ENCODE measurements around the gene NFE2L2.

GRCh38 chr2:177279847-177280246 is 15.3 kb upstream of the NFE2L2 start:
- no peak for TF ChIP-seq TOX (CRISPR knock-in tag; IDR thresholded peaks at IDR 0.05; ENCODE audit: borderline replicate concordance)
- no peak for TF ChIP-seq PATZ1 (CRISPR knock-in tag; IDR thresholded peaks at IDR 0.05; ENCODE audit: borderline replicate concordance)
- no peak for TF ChIP-seq POU6F1 (CRISPR knock-in tag; IDR thresholded peaks at IDR 0.05; ENCODE audit: borderline replicate concordance, low read depth)
- no peak for TF ChIP-seq CSRNP3 (CRISPR knock-in tag; IDR thresholded peaks at IDR 0.05)
- TF ChIP-seq BACH2 (CRISPR knock-in tag; IDR thresholded peaks at IDR 0.05; ENCODE audit: borderline replicate concordance), result no peak
- TF ChIP-seq CSDC2 (CRISPR knock-in tag; IDR thresholded peaks at IDR 0.05), result no peak
- no peak for TF ChIP-seq PPARA (CRISPR knock-in tag; IDR thresholded peaks at IDR 0.05; ENCODE audit: borderline replicate concordance)
- no peak for TF ChIP-seq RARB (CRISPR knock-in tag; IDR thresholded peaks at IDR 0.05)

All from SK-N-SH treated with all-trans-retinoic acid at 6 μM for 48 hours (cell line).